H1 (cell line): Measurements from ENCODE around the gene ST6GALNAC5. TPM values are rescaled to one million over a fixed set of nuclear protein-coding genes. Genes with fewer than 3 reads are reported as not detected.

ENCODE experiments used
- CTCF ChIA-PET: fragments of 300-600 bp; sonication (Branson Sonifier 250); formaldehyde crosslinking; loops from one replicate; lab custom pipeline; 2021; ENCODE audit not compliant: partially characterized antibody; lab: Charles Lee
- POLR2A ChIA-PET: fragments of 300-600 bp; sonication (Branson Sonifier 250); formaldehyde crosslinking; loops from one replicate; lab custom pipeline; 2021; ENCODE audit warnings: inconsistent platforms; ENCODE audit not compliant: partially characterized antibody; lab: Charles Lee
- DNase-seq, 2 experiments: peaks; one replicate each; pipeline versions ENCODE4 v3.0.0 to v3.0.0-alpha.2; 2010 to 2022; ENCODE audit warnings: low spot score in 2 of 2, low read depth in 1 of 2, mixed read lengths in 1 of 2
- FAIRE-seq: peaks from 2 replicates; lab custom pipeline; 2011; peaks lifted over from hg19 to GRCh38; lab: Jason Lieb, UNC
- H2AFZ ChIP-seq: 2 replicates; pipeline ENCODE4 v1.8.1; 2012; ENCODE audit warnings: low read length, inconsistent platforms
- H2AK5ac ChIP-seq: 2 replicates; pipeline ENCODE4 v1.6.1; 2013; ENCODE audit warnings: low read depth, low read length
- H2BK120ac ChIP-seq: replicated peaks from 2 replicates; pipeline ENCODE3; 2013; ENCODE audit warnings: low read depth, low read length, inconsistent platforms
- H2BK12ac ChIP-seq: 2 replicates; pipeline ENCODE4 v1.6.1; 2013; ENCODE audit warnings: low read depth, low read length
- H2BK15ac ChIP-seq: 2 replicates; pipeline ENCODE4 v1.6.1; 2013; ENCODE audit warnings: low read length
- H2BK20ac ChIP-seq: 2 replicates; pipeline ENCODE4 v1.6.1; 2013; ENCODE audit warnings: low read length
- H2BK5ac ChIP-seq: 2 replicates; pipeline ENCODE4 v1.6.1; 2013; ENCODE audit warnings: low read depth, low read length
- H3K14ac ChIP-seq: 2 replicates; pipeline ENCODE4 v1.6.1; 2013; ENCODE audit warnings: inconsistent platforms; ENCODE audit not compliant: insufficient read length
- H3K18ac ChIP-seq: 2 replicates; pipeline ENCODE4 v1.6.1; 2013; ENCODE audit warnings: low read length; ENCODE audit errors: extremely low read depth
- H3K23ac ChIP-seq: 2 replicates; pipeline ENCODE4 v1.6.1; 2013; ENCODE audit warnings: inconsistent platforms; ENCODE audit not compliant: insufficient read length
- H3K23me2 ChIP-seq: 2 replicates; pipeline ENCODE4 v1.6.1; 2013; ENCODE audit warnings: low read depth, low read length
- H3K27ac ChIP-seq: 2 replicates; pipeline ENCODE4 v1.6.1; 2011; ENCODE audit warnings: low read depth, low read length, inconsistent platforms
- H3K27me3 ChIP-seq, 4 experiments: replicated peaks in 1 of 4; 1 replicate in 1 of 4; 2 replicates in 3 of 4; pipeline versions ENCODE4 v1.6.1 to v1.8.1; 2011 to 2013; ENCODE audit warnings: low read length in 3 of 4, mild to moderate bottlenecking in 3 of 4, inconsistent platforms in 2 of 4, mixed read lengths in 2 of 4, moderate library complexity in 1 of 4; ENCODE audit not compliant: control insufficient read depth in 3 of 4, insufficient read depth in 3 of 4; ENCODE audit errors: extremely low read depth in 1 of 4
- H3K36me3 ChIP-seq, 4 experiments: 2 replicates each; pipeline versions ENCODE4 v1.6.1 to v1.8.1; 2011 to 2013; ENCODE audit warnings: mild to moderate bottlenecking in 4 of 4, low read length in 3 of 4, moderate library complexity in 2 of 4, control low read depth in 1 of 4, inconsistent platforms in 1 of 4; ENCODE audit not compliant: insufficient read depth in 4 of 4, control insufficient read depth in 2 of 4
- H3K4ac ChIP-seq: replicated peaks from 2 replicates; pipeline ENCODE3; 2013; ENCODE audit warnings: low read length, low read depth, mixed read lengths, inconsistent platforms; ENCODE audit not compliant: insufficient read length
- H3K4me1 ChIP-seq, 4 experiments: replicated peaks in 1 of 4; 1 replicate in 1 of 4; 2 replicates in 3 of 4; pipeline versions ENCODE4 v1.6.1 to v1.8.1; 2011 to 2013; ENCODE audit warnings: low read length in 3 of 4, inconsistent platforms in 2 of 4, mixed read lengths in 1 of 4; ENCODE audit not compliant: insufficient read depth in 4 of 4, control insufficient read depth in 3 of 4
- H3K4me2 ChIP-seq, 2 experiments: 2 replicates each; pipeline versions ENCODE4 v1.6.1 to v1.8.1; 2011 to 2013; ENCODE audit warnings: low read depth in 2 of 2, low read length in 2 of 2, control low read depth in 1 of 2, inconsistent platforms in 1 of 2, mild to moderate bottlenecking in 1 of 2; ENCODE audit not compliant: insufficient read depth in 1 of 2
- H3K4me3 ChIP-seq, 4 experiments: fragments of 200-600, 300-600 bp in 1 of 4; sonication (generic), shearing (Covaris generic), sonication (Bioruptor Twin) in 1 of 4; 2 replicates each; pipeline versions ENCODE4 v1.5.1 to v1.8.1; 2011 to 2016; ENCODE audit warnings: low read length in 4 of 4, low read depth in 3 of 4, control low read depth in 2 of 4, inconsistent platforms in 2 of 4, mild to moderate bottlenecking in 2 of 4, mixed read lengths in 1 of 4, moderate library complexity in 1 of 4; ENCODE audit not compliant: insufficient read depth in 2 of 4; ENCODE audit errors: extremely low read depth in 1 of 4
- H3K56ac ChIP-seq: replicated peaks from 2 replicates; pipeline ENCODE3; 2013; ENCODE audit warnings: low read depth, mild to moderate bottlenecking, mixed read lengths, low read length, inconsistent platforms; ENCODE audit not compliant: insufficient read length
- H3K79me1 ChIP-seq: 2 replicates; pipeline ENCODE4 v1.6.1; 2013; ENCODE audit warnings: low read depth, low read length, control low read depth
- H3K79me2 ChIP-seq, 2 experiments: 2 replicates each; pipeline versions ENCODE4 v1.6.1 to v1.8.1; 2012 to 2013; ENCODE audit warnings: low read length in 2 of 2, mild to moderate bottlenecking in 2 of 2, inconsistent platforms in 1 of 2; ENCODE audit not compliant: insufficient read depth in 2 of 2, control insufficient read depth in 1 of 2
- H3K9ac ChIP-seq, 4 experiments: replicated peaks in 1 of 4; 1 replicate in 1 of 4; 2 replicates in 3 of 4; pipeline versions ENCODE4 v1.6.1 to v1.8.1; 2011 to 2013; ENCODE audit warnings: low read depth in 3 of 4, low read length in 3 of 4, control low read depth in 2 of 4, mild to moderate bottlenecking in 2 of 4, moderate library complexity in 2 of 4, inconsistent platforms in 1 of 4; ENCODE audit errors: extremely low read depth in 1 of 4
- H3K9me3 ChIP-seq, 2 experiments: 2 replicates each; pipeline versions ENCODE4 v1.6.1 to v1.8.1; 2012 to 2013; ENCODE audit warnings: mild to moderate bottlenecking in 2 of 2, moderate library complexity in 2 of 2, control low read depth in 1 of 2, inconsistent platforms in 1 of 2, low read depth in 1 of 2, low read length in 1 of 2, mixed read lengths in 1 of 2; ENCODE audit not compliant: insufficient read depth in 2 of 2
- H4K20me1 ChIP-seq, 2 experiments: replicated peaks in 1 of 2; 2 replicates each; pipeline versions ENCODE3 to v1.8.1; 2011 to 2013; ENCODE audit warnings: inconsistent platforms in 2 of 2, low read length in 2 of 2, mild to moderate bottlenecking in 1 of 2; ENCODE audit not compliant: insufficient read depth in 2 of 2, control insufficient read depth in 1 of 2
- H4K5ac ChIP-seq: 2 replicates; pipeline ENCODE4 v1.6.1; 2013; ENCODE audit warnings: low read length, low read depth, mixed read lengths, inconsistent platforms; ENCODE audit not compliant: insufficient read length
- H4K8ac ChIP-seq: 2 replicates; pipeline ENCODE4 v1.8.0; 2013; ENCODE audit warnings: mild to moderate bottlenecking, moderate library complexity, low read length, inconsistent platforms; ENCODE audit not compliant: insufficient read depth; ENCODE audit errors: extremely low read depth
- H4K91ac ChIP-seq: replicated peaks from 2 replicates; pipeline ENCODE3; 2013; ENCODE audit warnings: low read length, mixed read lengths, inconsistent platforms; ENCODE audit not compliant: insufficient read length
- ATF3 ChIP-seq: IDR thresholded peaks from 2 replicates; pipeline ENCODE4 v1.6.1; 2011; ENCODE audit warnings: low read depth, mild to moderate bottlenecking, low read length; ENCODE audit not compliant: insufficient read depth
- CBX8 ChIP-seq: fragments of 300-800, 300-1000 bp; sonication (generic); IDR thresholded peaks from 2 replicates; pipeline ENCODE4 v1.7.1; 2016; ENCODE audit warnings: low read depth, low read length, borderline replicate concordance
- CHD2 ChIP-seq: IDR thresholded peaks from 2 replicates; pipeline ENCODE4 v1.6.1; 2012; ENCODE audit warnings: low read length, improper control_type of control experiment
- CTBP2 ChIP-seq: IDR thresholded peaks from 2 replicates; pipeline ENCODE4 v1.7.0; 2011; ENCODE audit warnings: borderline replicate concordance, mild to moderate bottlenecking, moderate library complexity, mixed read lengths, low read length; ENCODE audit not compliant: insufficient read depth, insufficient read length
- KDM1A ChIP-seq: fragments of 200-600, 300-600 bp; sonication (generic); IDR thresholded peaks from 2 replicates; pipeline ENCODE4 v1.7.1; 2016; ENCODE audit warnings: mild to moderate bottlenecking, low read length, borderline replicate concordance
- SP1 ChIP-seq: IDR thresholded peaks from 2 replicates; pipeline ENCODE4 v1.6.1; 2011; ENCODE audit warnings: low read depth, low read length
- TBP ChIP-seq: IDR thresholded peaks from 2 replicates; pipeline ENCODE4 v1.6.1; 2011; ENCODE audit warnings: low read depth, low read length, improper control_type of control experiment
- WGBS, 2 experiments: shearing (Covaris generic) in 1 of 2; methylation state at CpG; one replicate each; pipeline versions ENCODE4 v1.1.6 to v1.1.7; 2013 to 2015; ENCODE audit warnings: low lambda C conversion rate in 2 of 2, mixed read lengths in 2 of 2, inconsistent platforms in 1 of 2, low coverage in 1 of 2, missing lambda C conversion rate in 1 of 2; ENCODE audit not compliant: insufficient replicate concordance in 2 of 2, insufficient coverage in 1 of 2, insufficient read length in 1 of 2; ENCODE audit errors: extremely low coverage in 1 of 2, missing lambda C conversion rate in 1 of 2; 5-methylcytosine and 5-hydroxymethylcytosine counted together
- polyA plus RNA-seq, 7 experiments: library from polyadenylated mRNA; depleted of rRNA in 3 of 7; stranded (reverse) in 5 of 7; unstranded in 2 of 7; fragments of >200 nt in 5 of 7; fragments of 200-250 nt in 2 of 7; gene quantifications; 1 replicate in 5 of 7; 2 replicates in 1 of 7; 4 replicates in 1 of 7; pipeline versions ENCODE4 v1.2.1 to v1.2.3, GENCODE V29; 2011 to 2013; ENCODE audit warnings: missing spikeins in 2 of 7, mixed read lengths in 2 of 7
- total RNA-seq: library from RNA; stranded (reverse); fragmentation: NEBNext Ultra II Directional; extraction: Animal tissue kit (Norgen Biotek cat#: 25700); gene quantifications from 2 replicates; pipeline ENCODE4 v1.2.1, GENCODE V29; 2021

ST6GALNAC5 gene
- total and polyA plus RNA-seq, 2 of the 8 experiments (the other 6 are each of a cell fraction or from before 2014, with no cell fraction given) = 6.2 to 7.3 TPM

GRCh38 chr1:77051425-77051824, 184.1 kb downstream of the ST6GALNAC5 start:
- Histone ChIP-seq H3K9ac (no peak overlapping the region), H2BK15ac (no peak overlapping the region), H4K20me1 (no peaks in the 10 kb centered on the region), H3K23ac (no peak overlapping the region), H2AK5ac (no peak overlapping the region), H3K9me3 (no peaks in the 10 kb centered on the region), H3K79me2 (no peaks in the 10 kb centered on the region), H3K27ac (no peak overlapping the region), H3K23me2 (no peaks in the 10 kb centered on the region), H2AFZ (no peak overlapping the region), H3K27me3 (no peaks in the 10 kb centered on the region), H2BK5ac (no peak overlapping the region), H3K79me1 (no peaks in the 10 kb centered on the region), H3K36me3 (no peaks in the 10 kb centered on the region; a peak in 1 of 8 replicates), H4K5ac (no peak overlapping the region), H2BK20ac (no peak overlapping the region), H3K4ac (no peak overlapping the region), H2BK12ac (no peak overlapping the region), H3K14ac (no peak overlapping the region), H2BK120ac (no peak overlapping the region), H3K4me3 (no peak overlapping the region), H4K91ac (no peak overlapping the region), H3K56ac (no peak overlapping the region), H3K4me1 (no peaks in the 10 kb centered on the region), H4K8ac (no peak overlapping the region), H3K18ac (no peak overlapping the region), H3K4me2 (no peak overlapping the region)
- CTCF ChIA-PET = interaction anchor here (1.3 to 2.0 kb wide), 2 partner anchors 9 to 31 kb away, joined by 3 to 6 read pairs; no protein-coding TSS in a partner anchor
- 71% methylated on average over 1 of the region's 1 CpG; no CpG with 5 or more reads in 1 of the 2 experiments for WGBS, 2 experiments
- FAIRE-seq = no peak
- no peak for DNase-seq
- POLR2A ChIA-PET = no interaction called here
- TF ChIP-seq ATF3 (no peak), TBP (no peak), CBX8 (no peak), KDM1A (no peak), CTBP2 (no peak), CHD2 (no peak), SP1 (no peak)
- TF ChIP-seq, all 59 proteins: peak for 0
